Activated CD4-positive, alpha-beta T cell treated with anti-CD3 and anti-CD28 coated beads for 24 hours (primary cell): ENCODE measurements around the gene TMEM79.

Source experiments
- DNase-seq, 2 donors: peaks; one replicate each; pipeline ENCODE4 v3.0.0-alpha.2; 2020; ENCODE audit warnings: low read depth in 2 of 2

Gene TMEM79

GRCh38 chr1:156284112-156284511 is at the start of gene TMEM79:
Gene TMEM79 (plus strand): TSS chr1:156284325. CDS start chr1:156285227, 902 bp downstream.
- DNase-seq = no peak

- no peak for DNase-seq
Measured at GRCh38 chr1:156236164-156236563, 48.0 kb upstream of the TMEM79 start.

GRCh38 chr1:156238248-156238647 is 45.9 kb upstream of the TMEM79 start:
- no peak for DNase-seq

- DNase-seq = no peak
Measured at GRCh38 chr1:156241311-156241811, 42.8 kb upstream of the TMEM79 start.

GRCh38 chr1:156241926-156242325 is 42.2 kb upstream of the TMEM79 start, which contains the start of gene BGLAP:
Gene BGLAP (plus strand): TSS chr1:156242184. CDS start chr1:156242232, 48 bp downstream.
- no peak for DNase-seq

- DNase-seq = no peak
Measured at GRCh38 chr1:156242738-156243137, 41.4 kb upstream of the TMEM79 start.

- no peak for DNase-seq
Measured at GRCh38 chr1:156244126-156244525, 40.0 kb upstream of the TMEM79 start.

- no peak for DNase-seq
Measured at GRCh38 chr1:156244712-156245111, 39.4 kb upstream of the TMEM79 start.

- DNase-seq = peak in 1 of 2 donors; percentile 22
Measured at GRCh38 chr1:156245451-156246232, 38.5 kb upstream of the TMEM79 start.

GRCh38 chr1:156246241-156246780 is 37.8 kb upstream of the TMEM79 start:
- DNase-seq = no peak

GRCh38 chr1:156246781-156247459 is 37.2 kb upstream of the TMEM79 start:
- no peak for DNase-seq

- no peak for DNase-seq
Measured at GRCh38 chr1:156247460-156248322, 36.4 kb upstream of the TMEM79 start, which contains the start of gene PAQR6. Gene PAQR6 (minus strand): TSS chr1:156248056. CDS start chr1:156246731, 1,325 bp downstream.

- no peak for DNase-seq
Measured at GRCh38 chr1:156248323-156248683, 35.8 kb upstream of the TMEM79 start.

- DNase-seq = no peak
Measured at GRCh38 chr1:156249593-156249992, 34.5 kb upstream of the TMEM79 start.

- no peak for DNase-seq
Measured at GRCh38 chr1:156251527-156251926, 32.6 kb upstream of the TMEM79 start.

GRCh38 chr1:156253634-156254033 is 30.5 kb upstream of the TMEM79 start:
- no peak for DNase-seq

- DNase-seq = no peak
Measured at GRCh38 chr1:156257711-156258110, 26.4 kb upstream of the TMEM79 start.

- DNase-seq = no peak
Measured at GRCh38 chr1:156258859-156259258, 25.3 kb upstream of the TMEM79 start.

- DNase-seq = no peak
Measured at GRCh38 chr1:156259805-156260204, 24.3 kb upstream of the TMEM79 start.

GRCh38 chr1:156260896-156261295 is 23.2 kb upstream of the TMEM79 start:
- no peak for DNase-seq

GRCh38 chr1:156262461-156263287 is 21.5 kb upstream of the TMEM79 start:
- no peak for DNase-seq
